Activated T-helper 1 cell treated with anti-CD3 and anti-CD28 coated beads, Interleukin-12 subunit alpha, Interleukin-12 subunit beta, Interleukin-2, Interleukin-4 antibody, amounts not matched to agents 30 ng/mL and 10 ng/mL and 1 ng/mL, durations not matched to agents 14 hours and 24 hours and 36 hours (primary cell): ENCODE data around the gene PAM. TPM values are rescaled to one million over a fixed set of nuclear protein-coding genes. Genes with fewer than 3 reads are reported as not detected.

ENCODE experiments used
- DNase-seq: peaks from one replicate; pipeline ENCODE4 v3.0.0; 2021; ENCODE audit warnings: low spot score
- H3K27ac Mint-ChIP-seq: one replicate; pipeline ENCODE4 v1.8.0; 2021; ENCODE audit warnings: mild to moderate bottlenecking, mixed read lengths
- H3K27me3 Mint-ChIP-seq: one replicate; pipeline ENCODE4 v1.8.0; 2022; ENCODE audit warnings: mild to moderate bottlenecking, moderate library complexity, mixed read lengths; ENCODE audit not compliant: insufficient read depth
- H3K36me3 Mint-ChIP-seq: one replicate; pipeline ENCODE4 v1.8.0; 2021; ENCODE audit warnings: low read depth, mixed read lengths
- H3K4me1 Mint-ChIP-seq: one replicate; pipeline ENCODE4 v1.8.0; 2021; ENCODE audit warnings: low read depth, mixed read lengths
- H3K4me3 Mint-ChIP-seq: one replicate; pipeline ENCODE4 v1.8.0; 2021; ENCODE audit warnings: mild to moderate bottlenecking, moderate library complexity, mixed read lengths
- H3K9me3 Mint-ChIP-seq: one replicate; pipeline ENCODE4 v1.8.0; 2021; ENCODE audit warnings: mixed read lengths
- intact Hi-C: fragments of 100-400 bp; cut with micrococcal nuclease; formaldehyde crosslinking; loops from one replicate; pipeline ENCODE4 v1.15.1; 2024
- total RNA-seq: library from RNA; stranded (reverse); gene quantifications from 2 replicates; pipeline ENCODE4 v1.2.3, GENCODE V29; 2022

Gene PAM
- 74.0 and 80.7 TPM in 2 replicates for total RNA-seq

- Mint-ChIP-seq H3K36me3 (peaks cover 7% of the 10 kb centered on the region), H3K4me1 (peaks cover 52% of the 10 kb centered on the region), H3K27ac (peak within 1 kb of the TSS; percentile 96), H3K27me3 (peaks cover 6% of the 10 kb centered on the region), H3K9me3 (peaks cover 6% of the 10 kb centered on the region), H3K4me3 (peak within 1 kb of the TSS; percentile 96)
- peak; percentile 74 for DNase-seq
- intact Hi-C loops, result loop anchor here (1.0 to 5.0 kb wide), 3 partner anchors 7 to 502 kb away; partner anchors contain the start of gene MACIR
Measured at GRCh38 chr5:102754767-102755431, at the start of gene PAM. TSS of gene PAM (plus strand) at chr5:102755305. CDS start at chr5:102866196, 110,891 bp downstream.

GRCh38 chr5:102711525-102712385 is 43.4 kb upstream of the PAM start:
- no peaks in the 10 kb centered on the region for H3K4me1 Mint-ChIP-seq
- intact Hi-C loops, result no loop called here
- H3K9me3 Mint-ChIP-seq, result peaks cover 15% of the 10 kb centered on the region
- no peak overlapping the region for H3K4me3 Mint-ChIP-seq
- DNase-seq, result no peak
- H3K36me3 Mint-ChIP-seq, result no peaks in the 10 kb centered on the region
- peaks cover 5% of the 10 kb centered on the region for H3K27me3 Mint-ChIP-seq
- H3K27ac Mint-ChIP-seq, result no peak overlapping the region

GRCh38 chr5:102713278-102713677 is 41.8 kb upstream of the PAM start:
- peaks cover 15% of the 10 kb centered on the region for H3K9me3 Mint-ChIP-seq
- H3K4me3 Mint-ChIP-seq, result no peak overlapping the region
- H3K36me3 Mint-ChIP-seq, result no peaks in the 10 kb centered on the region
- H3K4me1 Mint-ChIP-seq, result no peaks in the 10 kb centered on the region
- no peak for DNase-seq
- no peak overlapping the region for H3K27ac Mint-ChIP-seq
- intact Hi-C loops, result no loop called here
- peaks cover 6% of the 10 kb centered on the region for H3K27me3 Mint-ChIP-seq

GRCh38 chr5:102713682-102714231 is 41.3 kb upstream of the PAM start:
- intact Hi-C loops, result no loop called here
- H3K4me1 Mint-ChIP-seq, result no peaks in the 10 kb centered on the region
- peaks cover 13% of the 10 kb centered on the region for H3K9me3 Mint-ChIP-seq
- H3K36me3 Mint-ChIP-seq, result no peaks in the 10 kb centered on the region
- DNase-seq, result no peak
- H3K27me3 Mint-ChIP-seq, result peaks cover 5% of the 10 kb centered on the region
- H3K4me3 Mint-ChIP-seq, result no peak overlapping the region
- H3K27ac Mint-ChIP-seq, result no peak overlapping the region

GRCh38 chr5:102715082-102715807 is 39.9 kb upstream of the PAM start:
- Mint-ChIP-seq H3K9me3 (peaks cover 7% of the 10 kb centered on the region), H3K4me3 (no peak overlapping the region), H3K27me3 (peaks cover 1% of the 10 kb centered on the region), H3K36me3 (no peaks in the 10 kb centered on the region), H3K4me1 (no peaks in the 10 kb centered on the region), H3K27ac (no peak overlapping the region)
- no peak for DNase-seq
- intact Hi-C loops, result no loop called here

- Mint-ChIP-seq H3K9me3 (peaks cover under 1% of the 10 kb centered on the region), H3K27me3 (peaks cover 1% of the 10 kb centered on the region), H3K4me3 (no peak overlapping the region), H3K36me3 (no peaks in the 10 kb centered on the region), H3K4me1 (no peaks in the 10 kb centered on the region), H3K27ac (no peak overlapping the region)
- DNase-seq, result no peak
- intact Hi-C loops, result no loop called here
Measured at GRCh38 chr5:102716017-102716416, 39.1 kb upstream of the PAM start.

- no peak overlapping the region for H3K4me3 Mint-ChIP-seq
- no peaks in the 10 kb centered on the region for H3K9me3 Mint-ChIP-seq
- H3K27me3 Mint-ChIP-seq, result peaks cover 18% of the 10 kb centered on the region
- no peaks in the 10 kb centered on the region for H3K4me1 Mint-ChIP-seq
- H3K27ac Mint-ChIP-seq, result no peak overlapping the region
- intact Hi-C loops, result no loop called here
- no peak for DNase-seq
- H3K36me3 Mint-ChIP-seq, result no peaks in the 10 kb centered on the region
Measured at GRCh38 chr5:102718819-102719218, 36.3 kb upstream of the PAM start.

- intact Hi-C loops, result no loop called here
- no peak for DNase-seq
Measured at GRCh38 chr5:102719886-102720285, 35.2 kb upstream of the PAM start.

GRCh38 chr5:102720969-102721368 is 34.1 kb upstream of the PAM start:
- DNase-seq, result no peak
- Mint-ChIP-seq H3K9me3 (no peaks in the 10 kb centered on the region), H3K27me3 (peaks cover 28% of the 10 kb centered on the region), H3K4me1 (no peaks in the 10 kb centered on the region), H3K27ac (no peak overlapping the region), H3K4me3 (no peak overlapping the region), H3K36me3 (no peaks in the 10 kb centered on the region)
- intact Hi-C loops, result no loop called here

More at GRCh38 chr5:102719886-102720285, 35.2 kb upstream of the PAM start:
- no peak overlapping the region for H3K4me3 Mint-ChIP-seq
- H3K4me1 Mint-ChIP-seq, result no peaks in the 10 kb centered on the region
- no peak overlapping the region for H3K27ac Mint-ChIP-seq
- no peaks in the 10 kb centered on the region for H3K36me3 Mint-ChIP-seq
- H3K9me3 Mint-ChIP-seq, result no peaks in the 10 kb centered on the region
- peaks cover 21% of the 10 kb centered on the region for H3K27me3 Mint-ChIP-seq

- intact Hi-C loops, result no loop called here
- H3K27ac Mint-ChIP-seq, result no peak overlapping the region
Measured at GRCh38 chr5:102722931-102723330, 32.2 kb upstream of the PAM start.

GRCh38 chr5:102731693-102732092 is 23.4 kb upstream of the PAM start:
- DNase-seq, result no peak
- Mint-ChIP-seq H3K4me1 (no peaks in the 10 kb centered on the region), H3K9me3 (no peaks in the 10 kb centered on the region), H3K27ac (no peak overlapping the region), H3K36me3 (no peaks in the 10 kb centered on the region), H3K4me3 (no peak overlapping the region), H3K27me3 (peaks cover 25% of the 10 kb centered on the region)
- intact Hi-C loops, result no loop called here

More at GRCh38 chr5:102722931-102723330, 32.2 kb upstream of the PAM start:
- no peaks in the 10 kb centered on the region for H3K36me3 Mint-ChIP-seq
- no peak for DNase-seq
- H3K27me3 Mint-ChIP-seq, result peaks cover 35% of the 10 kb centered on the region
- no peaks in the 10 kb centered on the region for H3K4me1 Mint-ChIP-seq
- no peaks in the 10 kb centered on the region for H3K9me3 Mint-ChIP-seq
- H3K4me3 Mint-ChIP-seq, result no peak overlapping the region

GRCh38 chr5:102733534-102733933 is 21.6 kb upstream of the PAM start:
- Mint-ChIP-seq H3K9me3 (no peaks in the 10 kb centered on the region), H3K4me3 (no peak overlapping the region)
- intact Hi-C loops, result no loop called here

More at GRCh38 chr5:102733534-102733933, 21.6 kb upstream of the PAM start:
- no peaks in the 10 kb centered on the region for H3K36me3 Mint-ChIP-seq
- H3K27ac Mint-ChIP-seq, result no peak overlapping the region
- no peak for DNase-seq
- H3K4me1 Mint-ChIP-seq, result no peaks in the 10 kb centered on the region
- peaks cover 19% of the 10 kb centered on the region for H3K27me3 Mint-ChIP-seq
